Fibroblast of mammary gland (primary cell): ENCODE results near the gene MET.

Experiments used
- DNase-seq: peaks from one replicate; pipeline ENCODE4 v3.0.0-alpha.2; 2010; ENCODE audit warnings: low read depth
- H3K4me3 ChIP-seq: 2 replicates; pipeline ENCODE4 v1.5.1; 2011; ENCODE audit warnings: low read depth, mild to moderate bottlenecking, low read length, moderate library complexity; ENCODE audit not compliant: control insufficient read depth
- TF ChIP-seq, protein P1 (sequence below): conservative IDR thresholded peaks from 2 replicates; pipeline ENCODE4 v1.5.1; 2011; ENCODE audit warnings: low read depth, low read length, inconsistent platforms; ENCODE audit not compliant: control insufficient read depth, insufficient read depth

The MET gene

GRCh38 chr7:116724560-116725231, 52.7 kb downstream of the MET start:
- TF ChIP-seq, protein P1, sequence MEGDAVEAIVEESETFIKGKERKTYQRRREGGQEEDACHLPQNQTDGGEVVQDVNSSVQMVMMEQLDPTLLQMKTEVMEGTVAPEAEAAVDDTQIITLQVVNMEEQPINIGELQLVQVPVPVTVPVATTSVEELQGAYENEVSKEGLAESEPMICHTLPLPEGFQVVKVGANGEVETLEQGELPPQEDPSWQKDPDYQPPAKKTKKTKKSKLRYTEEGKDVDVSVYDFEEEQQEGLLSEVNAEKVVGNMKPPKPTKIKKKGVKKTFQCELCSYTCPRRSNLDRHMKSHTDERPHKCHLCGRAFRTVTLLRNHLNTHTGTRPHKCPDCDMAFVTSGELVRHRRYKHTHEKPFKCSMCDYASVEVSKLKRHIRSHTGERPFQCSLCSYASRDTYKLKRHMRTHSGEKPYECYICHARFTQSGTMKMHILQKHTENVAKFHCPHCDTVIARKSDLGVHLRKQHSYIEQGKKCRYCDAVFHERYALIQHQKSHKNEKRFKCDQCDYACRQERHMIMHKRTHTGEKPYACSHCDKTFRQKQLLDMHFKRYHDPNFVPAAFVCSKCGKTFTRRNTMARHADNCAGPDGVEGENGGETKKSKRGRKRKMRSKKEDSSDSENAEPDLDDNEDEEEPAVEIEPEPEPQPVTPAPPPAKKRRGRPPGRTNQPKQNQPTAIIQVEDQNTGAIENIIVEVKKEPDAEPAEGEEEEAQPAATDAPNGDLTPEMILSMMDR = no peak
- no peak overlapping the region for H3K4me3 ChIP-seq
- DNase-seq = no peak

DNA sequence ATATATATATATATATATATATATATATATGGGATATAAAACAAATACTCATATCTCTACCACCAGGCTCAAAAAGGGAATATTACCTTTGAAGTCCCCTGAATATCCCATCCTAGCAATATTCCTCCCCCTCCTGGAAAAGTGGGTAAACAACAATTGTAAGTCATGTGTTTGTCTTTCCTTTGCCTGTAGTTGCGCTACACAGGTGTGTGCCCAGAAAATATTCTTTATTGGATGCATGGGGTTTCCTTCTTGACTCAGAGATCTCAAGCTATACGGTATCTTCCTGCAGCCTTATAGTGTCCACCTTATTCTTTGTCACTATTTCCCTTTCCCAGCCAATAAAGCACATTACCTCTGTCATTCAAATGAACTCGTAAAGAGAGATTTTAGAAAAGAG, 54.2 kb downstream of the MET start:
- TF ChIP-seq, protein P1 = no peak
- no peak for DNase-seq
- no peak overlapping the region for H3K4me3 ChIP-seq

- no peak for DNase-seq
- TF ChIP-seq, protein P1 = no peak
- H3K4me3 ChIP-seq = no peak overlapping the region
Observed at GRCh38 chr7:116726713-116727431, 54.9 kb downstream of the MET start.

- DNase-seq = no peak
- H3K4me3 ChIP-seq = no peak overlapping the region
- TF ChIP-seq, protein P1 = no peak
Observed at GRCh38 chr7:116727432-116728009, 55.5 kb downstream of the MET start.

DNA sequence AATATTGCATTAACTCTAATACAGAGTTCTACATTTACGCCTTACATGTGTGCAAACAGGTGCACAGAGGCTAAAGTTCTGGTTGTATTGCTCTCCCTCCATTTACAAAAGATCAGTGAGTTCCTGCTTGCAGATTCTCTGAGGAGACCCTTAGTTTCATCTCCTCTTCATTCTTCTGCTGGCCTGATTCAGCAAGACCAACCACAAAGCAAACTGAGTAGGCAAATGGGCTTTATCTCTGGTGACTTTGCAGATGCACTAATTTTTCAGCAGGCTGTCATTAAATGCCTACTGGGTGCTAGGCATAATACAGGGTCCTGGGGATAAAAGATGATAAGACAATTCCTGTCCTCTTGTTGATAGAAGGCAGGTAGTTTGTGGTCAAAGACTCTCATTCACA, 56.4 kb downstream of the MET start:
- H3K4me3 ChIP-seq = no peak overlapping the region
- DNase-seq = no peak
- TF ChIP-seq, protein P1 = no peak

- no peak overlapping the region for H3K4me3 ChIP-seq
- no peak for DNase-seq
Observed at GRCh38 chr7:116730097-116731022, 58.4 kb downstream of the MET start.

More at GRCh38 chr7:116730097-116731022, 58.4 kb downstream of the MET start:
- TF ChIP-seq, protein P1 = no peak
